BE2C (cell line): Measurements from ENCODE around the gene MGLL.

Source experiments
- DNase-seq: peaks from one replicate; pipeline ENCODE4 v3.0.0-alpha.2; 2020
- H3K27me3 ChIP-seq: fragments of 250-450 bp; sonication (Bioruptor Pico); 2 replicates; pipeline ENCODE4 v1.5.1; 2020; ENCODE audit warnings: mild to moderate bottlenecking
- H3K36me3 ChIP-seq: fragments of 250-450 bp; sonication (Bioruptor Pico); 2 replicates; pipeline ENCODE4 v1.5.1; 2020; ENCODE audit warnings: mild to moderate bottlenecking
- H3K4me1 ChIP-seq: fragments of 250-450 bp; sonication (Bioruptor Pico); 2 replicates; pipeline ENCODE4 v1.5.1; 2020
- H3K4me3 ChIP-seq: 2 replicates; pipeline ENCODE4 v1.5.1; 2011; ENCODE audit warnings: low read depth, low read length
- H3K9me3 ChIP-seq: fragments of 250-450 bp; sonication (Bioruptor Pico); 2 replicates; pipeline ENCODE4 v1.5.1; 2020
- TF ChIP-seq, protein P1 (sequence below): IDR thresholded peaks from 2 replicates; pipeline ENCODE4 v1.5.1; 2012; ENCODE audit warnings: mild to moderate bottlenecking, low read depth, low read length

MGLL gene

DNA sequence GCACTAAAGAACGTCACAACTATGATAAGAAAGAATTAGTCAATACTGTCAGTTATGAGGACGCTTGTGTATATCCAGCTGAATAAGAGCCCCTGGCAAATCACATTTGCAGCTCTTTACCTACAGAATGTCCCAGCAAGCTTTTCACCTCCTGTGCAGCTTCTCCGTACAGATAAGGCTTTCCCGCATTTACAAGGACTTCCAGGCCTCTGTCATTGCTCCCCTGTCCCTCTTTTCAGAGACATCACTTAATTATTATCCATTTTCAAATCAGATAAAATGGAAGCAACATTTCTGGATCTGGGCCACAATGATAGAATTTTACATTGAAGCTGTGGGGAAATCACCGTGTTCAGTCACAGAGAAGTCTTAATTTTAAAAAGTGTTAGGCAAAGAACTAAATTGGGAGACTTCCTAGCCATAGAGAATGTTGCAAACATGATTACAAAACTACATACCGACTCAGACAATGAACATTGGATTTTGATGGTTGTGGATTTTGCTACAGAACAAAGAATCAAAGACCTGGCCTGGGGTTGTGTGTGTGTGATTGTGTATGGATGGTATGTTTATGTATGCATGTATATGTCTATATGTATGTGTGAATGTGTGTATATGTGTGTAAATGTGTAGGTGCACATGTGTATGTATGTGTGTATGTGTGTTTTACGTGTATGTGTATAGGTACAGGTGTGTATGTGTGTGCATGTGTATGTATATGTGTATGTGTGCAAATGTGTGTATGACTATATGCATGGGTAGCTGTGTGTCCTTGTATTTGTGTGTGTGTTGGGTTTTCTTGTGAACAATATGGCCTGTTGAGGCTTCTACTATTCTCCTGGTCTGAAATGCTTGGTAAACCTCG lies 41.5 kb downstream of the MGLL start:
- Histone ChIP-seq H3K4me1 (peaks cover 20% of the 10 kb centered on the region), H3K36me3 (no peaks in the 10 kb centered on the region), H3K9me3 (peaks cover 4% of the 10 kb centered on the region; the same call in 1 of the 2 replicates), H3K4me3 (no peak overlapping the region), H3K27me3 (no peaks in the 10 kb centered on the region)
- TF ChIP-seq, protein P1, sequence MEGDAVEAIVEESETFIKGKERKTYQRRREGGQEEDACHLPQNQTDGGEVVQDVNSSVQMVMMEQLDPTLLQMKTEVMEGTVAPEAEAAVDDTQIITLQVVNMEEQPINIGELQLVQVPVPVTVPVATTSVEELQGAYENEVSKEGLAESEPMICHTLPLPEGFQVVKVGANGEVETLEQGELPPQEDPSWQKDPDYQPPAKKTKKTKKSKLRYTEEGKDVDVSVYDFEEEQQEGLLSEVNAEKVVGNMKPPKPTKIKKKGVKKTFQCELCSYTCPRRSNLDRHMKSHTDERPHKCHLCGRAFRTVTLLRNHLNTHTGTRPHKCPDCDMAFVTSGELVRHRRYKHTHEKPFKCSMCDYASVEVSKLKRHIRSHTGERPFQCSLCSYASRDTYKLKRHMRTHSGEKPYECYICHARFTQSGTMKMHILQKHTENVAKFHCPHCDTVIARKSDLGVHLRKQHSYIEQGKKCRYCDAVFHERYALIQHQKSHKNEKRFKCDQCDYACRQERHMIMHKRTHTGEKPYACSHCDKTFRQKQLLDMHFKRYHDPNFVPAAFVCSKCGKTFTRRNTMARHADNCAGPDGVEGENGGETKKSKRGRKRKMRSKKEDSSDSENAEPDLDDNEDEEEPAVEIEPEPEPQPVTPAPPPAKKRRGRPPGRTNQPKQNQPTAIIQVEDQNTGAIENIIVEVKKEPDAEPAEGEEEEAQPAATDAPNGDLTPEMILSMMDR: no peak
- DNase-seq: peak; percentile 46

DNA sequence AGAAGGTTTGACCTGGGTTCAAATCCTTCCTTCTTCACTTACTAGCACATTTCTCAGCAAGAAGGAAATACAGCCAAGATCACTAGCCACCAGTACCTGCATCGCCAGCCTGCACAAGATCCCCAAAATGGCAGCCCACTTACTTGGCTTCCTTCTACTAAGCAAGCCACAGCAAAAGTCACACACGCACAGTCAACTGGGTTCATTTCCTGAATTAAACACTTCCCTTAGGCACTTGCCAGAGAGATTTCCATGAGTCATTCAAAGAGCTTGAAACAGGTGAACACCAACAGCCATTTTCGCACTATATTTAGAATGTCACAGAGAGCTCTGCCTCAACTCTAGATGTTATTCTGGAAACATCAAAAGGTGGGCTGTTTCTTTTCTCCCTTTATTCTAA lies 42.6 kb downstream of the MGLL start:
- DNase-seq: no peak
- TF ChIP-seq, protein P1: no peak
- H3K4me1 ChIP-seq: peaks cover 22% of the 10 kb centered on the region
- no peak overlapping the region for H3K4me3 ChIP-seq
- peaks cover 4% of the 10 kb centered on the region; the same call in 1 of the 2 replicates for H3K9me3 ChIP-seq
- no peaks in the 10 kb centered on the region for H3K36me3 ChIP-seq
- no peaks in the 10 kb centered on the region for H3K27me3 ChIP-seq

DNA sequence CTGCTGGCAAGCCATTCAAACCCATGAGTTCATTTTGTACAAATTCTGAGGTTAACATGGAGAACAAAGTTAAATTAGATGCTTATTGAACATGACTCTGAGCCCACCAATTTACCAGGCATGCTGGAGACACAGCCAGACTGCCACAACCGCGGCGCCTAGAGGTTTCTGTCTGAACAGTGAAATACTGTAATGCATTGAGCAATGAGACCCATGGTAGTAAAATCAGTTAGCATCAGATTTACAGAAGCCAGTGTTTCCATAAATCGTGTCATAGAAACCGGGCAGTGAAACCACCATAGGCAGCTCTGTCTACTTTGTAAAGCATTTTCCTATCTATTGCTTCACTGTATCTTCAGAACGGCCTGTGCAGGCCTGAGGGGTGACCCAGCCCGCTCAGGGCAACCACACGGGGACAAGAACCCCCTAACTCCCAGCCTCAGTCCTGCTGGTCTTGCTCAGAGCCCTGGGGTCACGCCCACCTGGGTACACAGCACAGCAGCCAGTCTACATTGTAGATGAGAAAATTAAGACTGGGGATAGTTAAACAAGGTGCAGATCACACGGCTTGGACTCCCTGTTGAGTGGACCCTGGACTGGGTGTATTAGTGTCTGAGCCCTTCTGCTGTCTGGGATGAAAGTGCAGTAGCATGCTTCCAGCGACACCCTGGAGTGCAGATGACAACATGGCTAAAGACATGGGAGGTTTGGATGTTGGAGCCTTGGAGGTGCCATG lies 44.2 kb downstream of the MGLL start:
- Histone ChIP-seq H3K4me3 (no peak overlapping the region), H3K9me3 (peaks cover 4% of the 10 kb centered on the region; the same call in 1 of the 2 replicates), H3K4me1 (peaks cover 25% of the 10 kb centered on the region), H3K36me3 (no peaks in the 10 kb centered on the region), H3K27me3 (no peaks in the 10 kb centered on the region)
- no peak for DNase-seq
- TF ChIP-seq, protein P1: no peak

DNA sequence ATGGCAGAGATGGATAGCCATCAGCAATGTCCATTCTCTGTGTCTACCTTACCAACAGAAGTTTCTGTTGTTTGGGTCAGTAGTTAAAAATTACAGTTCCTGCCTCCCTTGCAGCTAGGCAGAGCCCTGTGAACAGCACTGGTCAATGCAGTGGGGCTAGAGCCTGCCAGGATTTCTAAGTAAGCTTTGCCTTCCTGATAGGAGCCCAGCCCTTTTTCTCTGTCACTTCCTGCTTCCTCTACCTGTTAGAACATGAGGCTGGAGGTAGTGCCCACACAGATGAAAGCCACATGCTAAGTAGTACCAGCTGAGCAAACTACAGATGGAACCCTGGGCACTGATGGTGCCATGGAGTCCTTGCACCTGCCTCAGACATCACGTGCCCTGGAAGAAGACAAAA lies 45.0 kb downstream of the MGLL start:
- TF ChIP-seq, protein P1: no peak
- peaks cover 25% of the 10 kb centered on the region for H3K4me1 ChIP-seq
- no peaks in the 10 kb centered on the region for H3K36me3 ChIP-seq
- H3K27me3 ChIP-seq: no peaks in the 10 kb centered on the region
- DNase-seq: no peak
- H3K9me3 ChIP-seq: peaks cover 4% of the 10 kb centered on the region; the same call in 1 of the 2 replicates
- no peak overlapping the region for H3K4me3 ChIP-seq

DNA sequence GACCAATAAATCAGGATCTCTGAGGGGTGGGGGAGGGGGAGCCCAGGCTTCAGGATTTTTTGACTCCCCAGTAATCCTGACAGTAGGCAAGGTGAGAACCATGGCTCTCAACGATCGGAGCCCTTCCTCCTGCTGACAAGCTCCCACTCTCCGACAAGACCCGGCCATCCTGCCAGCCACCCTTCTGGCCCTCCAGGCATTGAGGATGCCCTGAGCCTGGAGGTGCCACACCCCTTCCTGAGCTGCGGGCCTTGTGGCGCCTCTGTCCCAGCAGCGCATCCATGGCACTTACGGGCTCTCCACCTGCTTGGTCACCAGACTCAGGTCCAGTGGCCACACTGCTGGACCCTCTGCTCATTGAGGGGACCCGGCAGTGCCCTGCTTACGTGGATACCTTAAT lies 46.0 kb downstream of the MGLL start:
- Histone ChIP-seq H3K27me3 (no peaks in the 10 kb centered on the region), H3K9me3 (peaks cover 4% of the 10 kb centered on the region; the same call in 1 of the 2 replicates), H3K4me3 (no peak overlapping the region), H3K36me3 (no peaks in the 10 kb centered on the region), H3K4me1 (peaks cover 25% of the 10 kb centered on the region)
- DNase-seq: no peak
- TF ChIP-seq, protein P1: no peak
